HL-60/S4 treated with phorbol 12-myristate 13-acetate at 8.2 ng/mL for 4 days and 3 days (cell line): ENCODE measurements around the gene TTLL5.

Experiments used
- in situ Hi-C: fragments of 300-500 bp; cut with MboI; formaldehyde crosslinking; loops from 2 replicates; pipeline ENCODE4 v1.15.0; 2022; ENCODE audit warnings: low sequenced_read_pairs

Gene TTLL5

GRCh38 chr14:75982266-75983018 is 321.4 kb downstream of the TTLL5 start:
- in situ Hi-C loops = loop anchor here (25.0 kb wide), 1 partner anchor 270 kb away; no protein-coding TSS in a partner anchor

- in situ Hi-C loops = loop anchor here (25.0 kb wide), 1 partner anchor 271 kb away; no protein-coding TSS in a partner anchor
Observed at GRCh38 chr14:75983019-75983358, 321.9 kb downstream of the TTLL5 start.

GRCh38 chr14:75984674-75985073 is 323.6 kb downstream of the TTLL5 start:
- in situ Hi-C loops = loop anchor here (25.0 kb wide), 1 partner anchor 272 kb away; no protein-coding TSS in a partner anchor

GRCh38 chr14:75985618-75986438 is 324.8 kb downstream of the TTLL5 start, which contains the start of gene IFT43:
Gene IFT43 (plus strand): TSS chr14:75985763. CDS start chr14:75985787, 24 bp downstream.
- in situ Hi-C loops = loop anchor here (25.0 kb wide), 1 partner anchor 274 kb away; no protein-coding TSS in a partner anchor

- in situ Hi-C loops = loop anchor here (25.0 kb wide), 1 partner anchor 274 kb away; no protein-coding TSS in a partner anchor
Observed at GRCh38 chr14:75986439-75986765, 325.4 kb downstream of the TTLL5 start.

GRCh38 chr14:75987201-75987970 is 326.3 kb downstream of the TTLL5 start:
- in situ Hi-C loops = loop anchor here (25.0 kb wide), 1 partner anchor 275 kb away; no protein-coding TSS in a partner anchor

GRCh38 chr14:75989134-75989533 is 328.1 kb downstream of the TTLL5 start:
- in situ Hi-C loops = loop anchor here (25.0 kb wide), 1 partner anchor 277 kb away; no protein-coding TSS in a partner anchor

GRCh38 chr14:75990297-75990696 is 329.3 kb downstream of the TTLL5 start:
- in situ Hi-C loops = loop anchor here (25.0 kb wide), 1 partner anchor 278 kb away; no protein-coding TSS in a partner anchor

- in situ Hi-C loops = loop anchor here (25.0 kb wide), 1 partner anchor 279 kb away; no protein-coding TSS in a partner anchor
Observed at GRCh38 chr14:75991753-75992152, 330.7 kb downstream of the TTLL5 start.

GRCh38 chr14:75993567-75994041 is 332.6 kb downstream of the TTLL5 start:
- in situ Hi-C loops = loop anchor here (25.0 kb wide), 1 partner anchor 281 kb away; no protein-coding TSS in a partner anchor

- in situ Hi-C loops = loop anchor here (25.0 kb wide), 1 partner anchor 283 kb away; no protein-coding TSS in a partner anchor
Observed at GRCh38 chr14:75995372-75996041, 334.5 kb downstream of the TTLL5 start.

- in situ Hi-C loops = loop anchor here (25.0 kb wide), 1 partner anchor 284 kb away; no protein-coding TSS in a partner anchor
Observed at GRCh38 chr14:75996488-75996887, 335.4 kb downstream of the TTLL5 start.

GRCh38 chr14:75999511-76000190 is 338.6 kb downstream of the TTLL5 start:
- in situ Hi-C loops = loop anchor here (25.0 kb wide), 1 partner anchor 287 kb away; no protein-coding TSS in a partner anchor

GRCh38 chr14:76002383-76002782 is 341.3 kb downstream of the TTLL5 start:
- in situ Hi-C loops = no loop called here
